B cell (primary cell): ENCODE measurements around the gene VAV2. TPM values are rescaled to one million over a fixed set of nuclear protein-coding genes. Genes with fewer than 3 reads are reported as not detected.
A peak's percentile ranks its signal among the peaks of the same experiment; 100 is the strongest.

Experiments used
- ATAC-seq: fragments of 200-7000 bp; cut with Tn5 transposase; one replicate; pipeline ENCODE4 v1.10.0; 2021; ENCODE audit warnings: low read depth, mild to moderate bottlenecking, moderate number of reproducible peaks, moderate library complexity
- CTCF ChIA-PET: fragments of 350-600 bp; sonication (Branson Sonifier 250); formaldehyde crosslinking; loops from one replicate; lab custom pipeline; 2021; ENCODE audit warnings: antibody characterized with exemption, inconsistent platforms; lab: Charles Lee
- POLR2A ChIA-PET: fragments of 350-600 bp; sonication (Branson Sonifier 250); formaldehyde crosslinking; loops from one replicate; lab custom pipeline; 2021; ENCODE audit warnings: antibody characterized with exemption; lab: Charles Lee
- DNase-seq: peaks from one replicate; pipeline ENCODE4 v3.0.0; 2013
- H2AFZ ChIP-seq: 2 replicates; pipeline ENCODE4 v1.6.1; 2012; ENCODE audit warnings: mild to moderate bottlenecking, low read depth, low read length; ENCODE audit not compliant: insufficient read depth, poor library complexity, severe bottlenecking
- H3K27ac ChIP-seq, 2 donors: 1 replicate in 1 of 2; 2 replicates in 1 of 2; pipeline ENCODE4 v1.5.1; 2012 to 2013; ENCODE audit warnings: low read length in 2 of 2, mild to moderate bottlenecking in 2 of 2, moderate library complexity in 1 of 2
- H3K27me3 ChIP-seq, 4 experiments: fragments of 200-600 bp in 1 of 4; sonication (generic) in 1 of 4; replicated peaks in 1 of 4; 1 replicate in 2 of 4; 2 replicates in 2 of 4; pipeline versions ENCODE4 v1.6.1 to v1.7.0; 2013 to 2016; ENCODE audit warnings: low read length in 3 of 4, mild to moderate bottlenecking in 2 of 4, mixed read lengths in 1 of 4, moderate library complexity in 1 of 4; ENCODE audit not compliant: insufficient read depth in 4 of 4, control insufficient read depth in 3 of 4; ENCODE audit errors: control extremely low read depth in 1 of 4
- H3K36me3 ChIP-seq, 2 experiments: replicated peaks in 1 of 2; 1 replicate in 1 of 2; 2 replicates in 1 of 2; pipeline versions ENCODE4 v1.6.1 to v1.7.1; 2013; ENCODE audit warnings: low read length in 1 of 2; ENCODE audit not compliant: insufficient read depth in 2 of 2, control insufficient read depth in 1 of 2; ENCODE audit errors: control extremely low read depth in 1 of 2, extremely low read depth in 1 of 2
- H3K4me1 ChIP-seq, 2 donors: fragments of 200-600 bp in 1 of 2; sonication (generic) in 1 of 2; 1 replicate in 1 of 2; 2 replicates in 1 of 2; pipeline versions ENCODE4 v1.5.1 to v1.6.1; 2013 to 2017; ENCODE audit warnings: low read length in 2 of 2; ENCODE audit not compliant: control insufficient read depth in 2 of 2, insufficient read depth in 2 of 2
- H3K4me2 ChIP-seq: replicated peaks from 2 replicates; pipeline ENCODE3; 2012; ENCODE audit warnings: mild to moderate bottlenecking, low read depth, low read length; ENCODE audit not compliant: poor library complexity, severe bottlenecking
- H3K4me3 ChIP-seq, 5 experiments: fragments of 200-600 bp in 1 of 5; sonication (generic) in 1 of 5; 1 replicate in 3 of 5; 2 replicates in 2 of 5; pipeline versions ENCODE4 v1.5.1 to v1.7.0; 2011 to 2016; ENCODE audit warnings: low read length in 4 of 5, mild to moderate bottlenecking in 4 of 5, low read depth in 2 of 5, control low read depth in 1 of 5, moderate library complexity in 1 of 5; ENCODE audit not compliant: insufficient read depth in 1 of 5; ENCODE audit errors: control extremely low read depth in 1 of 5, extremely low read depth in 1 of 5
- H3K79me2 ChIP-seq: fragments of 200-600 bp; sonication (generic); one replicate; pipeline ENCODE4 v1.6.0; 2016; ENCODE audit warnings: low read length; ENCODE audit not compliant: control insufficient read depth, insufficient read depth
- H3K9ac ChIP-seq: fragments of 200-600 bp; sonication (generic); 2 replicates; pipeline ENCODE4 v1.6.1; 2017; ENCODE audit warnings: mild to moderate bottlenecking, low read length, moderate library complexity
- H3K9me3 ChIP-seq, 3 donors: one replicate each; pipeline versions ENCODE4 v1.6.1 to v1.7.1; 2013; ENCODE audit warnings: low read length in 2 of 3; ENCODE audit not compliant: control insufficient read depth in 2 of 3, insufficient read depth in 1 of 3; ENCODE audit errors: control extremely low read depth in 1 of 3
- H4K20me1 ChIP-seq: 2 replicates; pipeline ENCODE4 v1.6.0; 2012; ENCODE audit warnings: mild to moderate bottlenecking, low read length; ENCODE audit not compliant: insufficient read depth, control insufficient read depth, poor library complexity, severe bottlenecking
- H3K27ac Mint-ChIP-seq: one replicate; pipeline ENCODE4 v1.8.0; 2021; ENCODE audit warnings: mixed read lengths
- H3K27me3 Mint-ChIP-seq: one replicate; pipeline ENCODE4 v1.8.0; 2021; ENCODE audit warnings: mixed read lengths
- H3K4me1 Mint-ChIP-seq: one replicate; pipeline ENCODE4 v1.8.0; 2021; ENCODE audit warnings: mixed read lengths
- H3K4me3 Mint-ChIP-seq: one replicate; pipeline ENCODE4 v1.8.0; 2021; ENCODE audit warnings: mixed read lengths
- H3K9me3 Mint-ChIP-seq: one replicate; pipeline ENCODE4 v1.8.0; 2022; ENCODE audit warnings: mixed read lengths; ENCODE audit not compliant: insufficient read depth
- EZH2 ChIP-seq: IDR thresholded peaks from 2 replicates; pipeline ENCODE4 v1.6.1; 2012; ENCODE audit warnings: borderline replicate concordance, low read depth, mild to moderate bottlenecking, moderate library complexity, low read length; ENCODE audit not compliant: insufficient read depth, poor library complexity, severe bottlenecking
- WGBS: methylation state at CpG from one replicate; pipeline ENCODE4 v1.1.5; 2013; ENCODE audit warnings: missing lambda C conversion rate; ENCODE audit not compliant: insufficient coverage; 5-methylcytosine and 5-hydroxymethylcytosine counted together
- intact Hi-C: fragments of 100-400 bp; cut with micrococcal nuclease; formaldehyde crosslinking; loops from one replicate; pipeline ENCODE4 v1.10.0; 2022
- polyA plus RNA-seq: library from polyadenylated mRNA; depleted of rRNA; stranded (reverse); fragments of >200 nt; gene quantifications from 2 replicates; pipeline ENCODE4 v1.2.3, GENCODE V29; 2012
- total RNA-seq, 2 donors: library from RNA; stranded (reverse); fragments of 120-200 nt in 1 of 2; gene quantifications; 1 replicate in 1 of 2; 2 replicates in 1 of 2; pipeline versions ENCODE4 v1.2.3 to v1.2.4, GENCODE V29; 2013 to 2022
- TF ChIP-seq, protein P1 (sequence below): fragments of 200-600 bp; IDR thresholded peaks from one replicate; pipeline ENCODE4 v1.8.0; 2022; ENCODE audit warnings: antibody characterized with exemption, mild to moderate bottlenecking

The VAV2 gene
- total and polyA plus RNA-seq, 2 donors (not counting 1 experiment from before 2014, with no cell fraction given): 34.4 to 128 TPM

DNA sequence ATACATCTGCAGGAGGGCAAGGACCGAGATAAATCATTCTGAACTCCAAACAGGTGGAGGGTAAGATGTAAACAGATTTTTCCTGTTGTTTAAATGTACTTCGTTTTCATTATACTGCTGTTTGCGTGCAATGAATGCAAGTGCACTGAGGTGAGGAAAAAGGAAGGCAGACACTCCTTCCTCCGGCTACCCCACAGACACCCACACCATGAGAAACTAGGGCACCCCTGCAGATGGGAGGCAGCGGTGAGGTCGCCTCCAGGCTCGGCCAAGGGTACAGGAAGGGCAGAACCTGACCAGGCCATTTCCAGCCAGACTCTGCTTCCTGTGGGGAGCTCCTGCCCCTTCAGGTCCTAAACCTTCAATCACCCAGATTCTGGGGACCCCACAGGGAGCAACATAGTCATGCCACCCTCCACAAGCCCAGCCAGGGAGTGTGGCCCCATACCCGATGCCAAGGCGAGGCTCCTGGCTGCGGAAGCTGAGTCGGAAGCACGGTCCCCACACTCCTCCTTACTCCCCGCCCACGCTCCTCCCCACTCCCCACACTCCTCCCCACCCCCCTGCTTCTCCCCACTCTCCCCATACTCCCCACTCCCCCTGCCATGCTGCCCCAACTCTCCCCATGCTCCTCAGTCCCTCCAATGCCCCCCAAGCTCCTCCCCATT is 37.1 kb downstream of the VAV2 start:
- H3K27me3 ChIP-seq: no peaks in the 10 kb centered on the region
- TF ChIP-seq, protein P1, sequence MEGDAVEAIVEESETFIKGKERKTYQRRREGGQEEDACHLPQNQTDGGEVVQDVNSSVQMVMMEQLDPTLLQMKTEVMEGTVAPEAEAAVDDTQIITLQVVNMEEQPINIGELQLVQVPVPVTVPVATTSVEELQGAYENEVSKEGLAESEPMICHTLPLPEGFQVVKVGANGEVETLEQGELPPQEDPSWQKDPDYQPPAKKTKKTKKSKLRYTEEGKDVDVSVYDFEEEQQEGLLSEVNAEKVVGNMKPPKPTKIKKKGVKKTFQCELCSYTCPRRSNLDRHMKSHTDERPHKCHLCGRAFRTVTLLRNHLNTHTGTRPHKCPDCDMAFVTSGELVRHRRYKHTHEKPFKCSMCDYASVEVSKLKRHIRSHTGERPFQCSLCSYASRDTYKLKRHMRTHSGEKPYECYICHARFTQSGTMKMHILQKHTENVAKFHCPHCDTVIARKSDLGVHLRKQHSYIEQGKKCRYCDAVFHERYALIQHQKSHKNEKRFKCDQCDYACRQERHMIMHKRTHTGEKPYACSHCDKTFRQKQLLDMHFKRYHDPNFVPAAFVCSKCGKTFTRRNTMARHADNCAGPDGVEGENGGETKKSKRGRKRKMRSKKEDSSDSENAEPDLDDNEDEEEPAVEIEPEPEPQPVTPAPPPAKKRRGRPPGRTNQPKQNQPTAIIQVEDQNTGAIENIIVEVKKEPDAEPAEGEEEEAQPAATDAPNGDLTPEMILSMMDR: no peak
- TF ChIP-seq EZH2: no peak
- H3K36me3 ChIP-seq: peaks cover 0 to 9% of the 10 kb centered on the region in 2 experiments
- H3K27ac ChIP-seq: peak overlapping the region; percentile 71 to 94
- H3K9me3 ChIP-seq: no peaks in the 10 kb centered on the region
- peak overlapping the region; percentile 11 to 48 (median 35) for H3K4me3 ChIP-seq
- intact Hi-C loops: loop anchor here (1.0 to 10.0 kb wide), 7 partner anchors 9 to 168 kb away; partner anchors contain the start of genes BRD3OS and VAV2
- DNase-seq (peak; percentile 67), ATAC-seq (peak; percentile 64)
- Mint-ChIP-seq H3K4me1 (peaks cover 67% of the 10 kb centered on the region), H3K27me3 (no peaks in the 10 kb centered on the region), H3K9me3 (no peaks in the 10 kb centered on the region), H3K4me3 (peak overlapping the region; percentile 77), H3K27ac (peak overlapping the region; percentile 84)
- H3K9ac ChIP-seq: peak overlapping the region; percentile 48
- CTCF ChIA-PET: interaction anchor here (1.0 to 5.5 kb wide), 9 partner anchors 9 to 172 kb away, joined by 3 to 43 read pairs (median 5); partner anchors contain the start of gene VAV2
- peaks cover 57 to 71% of the 10 kb centered on the region in 2 donors for H3K4me1 ChIP-seq
- WGBS: 0% methylated on average over 6 of the region's 14 CpGs
- H4K20me1 ChIP-seq: peaks cover 63% of the 10 kb centered on the region
- H2AFZ ChIP-seq: no peak overlapping the region
- POLR2A ChIA-PET: interaction anchor here (0.5 to 3.2 kb wide), 13 partner anchors 9 to 1525 kb away, joined by 3 to 40 read pairs (median 5); partner anchors contain the start of gene VAV2
- H3K79me2 ChIP-seq: peaks cover 90% of the 10 kb centered on the region
- peak overlapping the region; percentile 99 for H3K4me2 ChIP-seq
